ENCODE results near the gene DMRTA1.
"Not testable (repeated sequence)": the region's sequence is repeated elsewhere in the genome, so short reads cannot be mapped to it uniquely, and the experiment has no call there.

GRCh38 chr9:22435252-22435651 lies 11.4 kb upstream of the DMRTA1 start:
- TF ChIP-seq CTCF (IDR thresholded peaks at IDR 0.05); ZFX (IDR thresholded peaks at IDR 0.05; ENCODE audit: borderline replicate concordance): not testable (repeated sequence)

Measured in 22Rv1 (cell line).